K562 (cell line): ENCODE data around the gene GGNBP2. TPM values are rescaled to one million over a fixed set of nuclear protein-coding genes. Genes with fewer than 3 reads are reported as not detected.

Source experiments
- ATAC-seq: fragments of 200-7000 bp; cut with Tn5 transposase; 3 replicates; pipeline ENCODE4 v1.9.1; 2020; ENCODE audit warnings: moderate library complexity
- BruUV-seq: library from RNA; stranded (reverse); fragments of 400-500 nt; replicated peaks from 2 replicates; lab custom pipeline; 2021; lab: Mats Ljungman, UMichigan
- CTCF ChIA-PET: fragments of 300-600 bp; formaldehyde crosslinking; extraction: SDS; loops from one replicate; lab custom pipeline; 2021; ENCODE audit warnings: low intra/inter-chr PET ratio; lab: Yijun Ruan, JAX
- POLR2A ChIA-PET: fragments of 300-600, 350-650 bp; sonication (Branson Sonifier 250); formaldehyde crosslinking; extraction: SDS; loops from one replicate; lab custom pipeline; 2021; ENCODE audit warnings: antibody characterized with exemption, inconsistent platforms; lab: Yijun Ruan, JAX
- DNase-seq, 4 experiments: peaks; one replicate each; pipeline versions ENCODE4 v3.0.0 to v3.0.0-alpha.2; 2011 to 2018; ENCODE audit warnings: low spot score in 3 of 4, mixed read lengths in 3 of 4; ENCODE audit errors: extremely low read depth in 1 of 4
- FAIRE-seq: peaks from 2 replicates; lab custom pipeline; 2011; peaks lifted over from hg19 to GRCh38; lab: Jason Lieb, UNC
- H2AFZ ChIP-seq: 2 replicates; pipeline ENCODE4 v1.6.0; 2011; ENCODE audit warnings: low read depth, low read length, control low read depth, inconsistent platforms
- H3K27ac ChIP-seq: fragments of 200-600 bp; 3 replicates; pipeline ENCODE4 v1.8.0; 2011; ENCODE audit warnings: low read depth, mild to moderate bottlenecking, control low read depth, inconsistent platforms, low read length, moderate library complexity, mixed read lengths; ENCODE audit errors: extremely low read depth
- H3K27me3 ChIP-seq, 2 experiments: fragments of 300-600 bp in 1 of 2; 2 replicates in 1 of 2; 3 replicates in 1 of 2; pipeline versions ENCODE4 v1.6.0 to v1.8.0; 2011; ENCODE audit warnings: inconsistent platforms in 2 of 2, low read length in 2 of 2, mild to moderate bottlenecking in 1 of 2, mixed read lengths in 1 of 2, moderate library complexity in 1 of 2; ENCODE audit not compliant: control insufficient read depth in 2 of 2, insufficient read depth in 2 of 2
- H3K36me3 ChIP-seq: fragments of 300-600 bp; 3 replicates; pipeline ENCODE4 v1.8.0; 2011; ENCODE audit warnings: mild to moderate bottlenecking, low read length, inconsistent platforms; ENCODE audit not compliant: control insufficient read depth, insufficient read depth
- H3K4me1 ChIP-seq, 2 experiments: fragments of 200-600 bp in 1 of 2; replicated peaks in 1 of 2; 2 replicates in 1 of 2; 3 replicates in 1 of 2; pipeline versions ENCODE4 v1.5.1 to v1.8.0; 2011; ENCODE audit warnings: inconsistent platforms in 2 of 2, low read length in 2 of 2, mild to moderate bottlenecking in 1 of 2, mixed read lengths in 1 of 2, moderate library complexity in 1 of 2; ENCODE audit not compliant: control insufficient read depth in 2 of 2, insufficient read depth in 2 of 2
- H3K4me2 ChIP-seq: 2 replicates; pipeline ENCODE4 v1.6.1; 2011; ENCODE audit warnings: low read length, control low read depth, inconsistent platforms, mixed read lengths; ENCODE audit not compliant: insufficient read depth
- H3K4me3 ChIP-seq: fragments of 200-600 bp; sonication (generic), shearing (Covaris generic); 2 replicates; pipeline ENCODE4 v1.5.1; 2016; ENCODE audit warnings: control low read depth, inconsistent platforms
- H3K79me2 ChIP-seq: fragments of 200-600 bp; 3 replicates; pipeline ENCODE4 v1.8.0; 2011; ENCODE audit warnings: low read length, inconsistent platforms; ENCODE audit not compliant: control insufficient read depth, insufficient read depth
- H3K9ac ChIP-seq, 2 experiments: 2 replicates each; pipeline versions ENCODE4 v1.6.0 to v1.6.1; 2011; ENCODE audit warnings: low read depth in 2 of 2, low read length in 2 of 2, control low read depth in 1 of 2, inconsistent platforms in 1 of 2, mild to moderate bottlenecking in 1 of 2, mixed read lengths in 1 of 2; ENCODE audit not compliant: insufficient read depth in 1 of 2
- H3K9me1 ChIP-seq: one replicate; pipeline ENCODE4 v1.6.0; 2011; ENCODE audit warnings: inconsistent platforms, mild to moderate bottlenecking, low read length, moderate library complexity; ENCODE audit not compliant: control insufficient read depth, insufficient read depth
- H3K9me3 ChIP-seq: replicated peaks from 2 replicates; pipeline ENCODE4 v1.5.1; 2011; ENCODE audit warnings: low read depth, low read length, inconsistent platforms; ENCODE audit not compliant: control insufficient read depth, insufficient read depth
- H4K20me1 ChIP-seq: replicated peaks from 2 replicates; pipeline ENCODE4 v1.6.1; 2011; ENCODE audit warnings: low read length, inconsistent platforms, mixed read lengths; ENCODE audit not compliant: control insufficient read depth, insufficient read depth
- BCOR ChIP-seq: fragments of 450-650 bp; IDR thresholded peaks from 2 replicates; pipeline ENCODE4 v1.6.1; 2016
- CXXC5 ChIP-seq: fragments of 250-450 bp; sonication (Bioruptor Pico); IDR thresholded peaks from 2 replicates; pipeline ENCODE4 v1.8.0; 2022; ENCODE audit warnings: inconsistent platforms, mild to moderate bottlenecking, moderate library complexity
- KAT2B ChIP-seq: IDR thresholded peaks from one replicate; pipeline ENCODE4 v1.6.1; 2012; ENCODE audit warnings: low read depth, mild to moderate bottlenecking, control low read depth, inconsistent platforms, low read length, moderate library complexity
- KHSRP ChIP-seq: fragments of 450-650 bp; IDR thresholded peaks from 2 replicates; pipeline ENCODE4 v1.6.1; 2017
- MYNN ChIP-seq, 2 experiments: sonication (generic); formaldehyde crosslinking in 1 of 2; IDR thresholded peaks; 2 replicates each; pipeline versions ENCODE4 v1.5.0 to v1.6.1; 2016 to 2020; ENCODE audit warnings: antibody characterized with exemption in 1 of 2, missing genetic modification reagents in 1 of 2
- POLR2AphosphoS5 ChIP-seq: IDR thresholded peaks from 2 replicates; pipeline ENCODE4 v1.6.1; 2011; ENCODE audit warnings: mild to moderate bottlenecking, low read depth, low read length, moderate library complexity; ENCODE audit not compliant: control insufficient read depth, insufficient read depth
- POLR2G ChIP-seq: fragments of 200-400 bp; formaldehyde crosslinking; IDR thresholded peaks from 2 replicates; pipeline ENCODE4 v1.6.1; 2017; ENCODE audit warnings: low read depth, mild to moderate bottlenecking, antibody characterized with exemption, low read length, moderate library complexity
- TRIM24 ChIP-seq, 2 experiments: fragments of 450-650 bp; IDR thresholded peaks; 2 replicates each; pipeline ENCODE4 v1.6.1; 2016
- ZNF561 ChIP-seq: fragments of 450-650 bp; formaldehyde crosslinking; conservative IDR thresholded peaks from 2 replicates; pipeline ENCODE4 v1.4.0; 2020; ENCODE audit warnings: mild to moderate bottlenecking, moderate library complexity
- WGBS: fragments of 100-300 bp; shearing (Covaris generic); methylation state at CpG from one replicate; pipeline ENCODE4 v1.1.6; 2016; ENCODE audit warnings: low coverage, mixed read lengths; ENCODE audit not compliant: insufficient coverage; ENCODE audit errors: missing lambda C conversion rate; 5-methylcytosine and 5-hydroxymethylcytosine counted together
- in situ Hi-C: fragments of 300-500 bp; cut with MboI; formaldehyde crosslinking; loops from 4 replicates; pipeline ENCODE4 v1.15.0; 2018; ENCODE audit warnings: inconsistent platforms, mixed read lengths
- intact Hi-C: fragments of 100-400 bp; cut with micrococcal nuclease; formaldehyde crosslinking; loops from 2 replicates; pipeline ENCODE4 v1.14.2; 2022
- polyA plus RNA-seq, 8 experiments: library from polyadenylated mRNA; depleted of rRNA in 4 of 8; stranded (reverse) in 5 of 8; unstranded in 3 of 8; fragments of >200 nt; fragmentation: Nextera tagmentation in 2 of 8; fragmentation: Illumina TruSeq in 1 of 8; extraction: Ambion mirVana in 2 of 8; extraction: Trizol in 1 of 8; gene quantifications; 2 replicates each; pipeline versions ENCODE4 v1.2.1 to v1.2.3, GENCODE V29; 2011 to 2014; ENCODE audit warnings: inconsistent platforms in 1 of 8, missing spikeins in 1 of 8
- total RNA-seq, 7 experiments: library from RNA; depleted of rRNA in 6 of 7; stranded (reverse); fragments of >200 nt in 6 of 7; fragmentation: Illumina TruSeq in 2 of 7; extraction: Trizol in 2 of 7; gene quantifications; 2 replicates each; pipeline versions ENCODE4 v1.2.1 to v1.2.3, GENCODE V29; 2011 to 2021; ENCODE audit warnings: low replicate concordance in 1 of 7
- TF ChIP-seq, protein P1 (sequence below): sonication (generic); formaldehyde crosslinking; IDR thresholded peaks from 2 replicates; pipeline ENCODE4 v1.8.0; 2022; ENCODE audit warnings: mild to moderate bottlenecking, low read depth, missing genetic modification reagents

Gene GGNBP2
- total and polyA plus RNA-seq, 9 of the 15 experiments (the other 6 are each of a cell fraction or from before 2014, with no cell fraction given), result 35.7 to 96.6 (median 64.1) TPM

DNA sequence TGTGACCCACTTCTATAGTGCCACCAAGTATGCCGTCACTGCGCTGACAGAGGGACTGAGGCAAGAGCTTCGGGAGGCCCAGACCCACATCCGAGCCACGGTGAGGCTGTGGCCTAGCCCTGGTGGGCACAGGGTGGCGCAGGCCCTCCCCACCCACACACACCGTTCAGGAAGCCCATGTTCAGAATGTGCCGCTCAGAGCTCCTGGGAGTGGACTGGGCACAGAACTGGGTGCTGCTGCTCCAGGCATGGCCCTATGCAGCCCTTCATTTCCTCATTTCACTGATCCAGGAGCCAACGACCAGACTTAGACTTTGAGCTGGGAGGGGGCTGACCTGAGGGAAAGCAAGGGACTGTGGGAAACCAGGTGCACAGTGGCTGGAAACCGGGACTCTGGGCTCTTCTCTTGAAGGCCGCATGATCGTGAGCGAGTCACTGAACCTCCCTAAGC lies 54.3 kb downstream of the GGNBP2 start:
- Histone ChIP-seq H3K4me1 (peaks cover 69 to 77% of the 10 kb centered on the region in 2 experiments), H3K79me2 (peaks cover 85% of the 10 kb centered on the region), H3K4me3 (no peak overlapping the region), H3K27ac (peak overlapping the region; percentile 30), H2AFZ (no peak overlapping the region), H3K4me2 (no peak overlapping the region; the same call in 1 of the 2 replicates), H3K27me3 (no peaks in the 10 kb centered on the region), H3K9ac (peak overlapping the region in 1 of 2 experiments; percentile 84; a peak in 2 of 4 replicates), H3K9me1 (no peaks in the 10 kb centered on the region), H3K36me3 (peaks cover 61% of the 10 kb centered on the region), H3K9me3 (no peaks in the 10 kb centered on the region), H4K20me1 (no peaks in the 10 kb centered on the region; the same call in 1 of the 2 replicates)
- BruUV-seq, result no TSS peak
- DNase-seq (peak in 1 of 4 experiments; percentile 9), ATAC-seq (no peak), FAIRE-seq (no peak)
- ChIA-PET CTCF (no interaction called here), POLR2A (interaction anchor here (0.5 to 3.7 kb wide), 7 partner anchors 8 to 634 kb away, joined by 3 to 32 read pairs (median 3); partner anchors contain the start of gene DHRS11)
- intact Hi-C loops, result no loop called here
- TF ChIP-seq CXXC5 (CRISPR knock-in tag), result no peak
- peak; percentile 57; the same call in 1 of the 2 replicates for TF ChIP-seq POLR2G
- WGBS, result 89% methylated on average over 13 of the region's 13 CpGs
- in situ Hi-C loops, result no loop called here

DNA sequence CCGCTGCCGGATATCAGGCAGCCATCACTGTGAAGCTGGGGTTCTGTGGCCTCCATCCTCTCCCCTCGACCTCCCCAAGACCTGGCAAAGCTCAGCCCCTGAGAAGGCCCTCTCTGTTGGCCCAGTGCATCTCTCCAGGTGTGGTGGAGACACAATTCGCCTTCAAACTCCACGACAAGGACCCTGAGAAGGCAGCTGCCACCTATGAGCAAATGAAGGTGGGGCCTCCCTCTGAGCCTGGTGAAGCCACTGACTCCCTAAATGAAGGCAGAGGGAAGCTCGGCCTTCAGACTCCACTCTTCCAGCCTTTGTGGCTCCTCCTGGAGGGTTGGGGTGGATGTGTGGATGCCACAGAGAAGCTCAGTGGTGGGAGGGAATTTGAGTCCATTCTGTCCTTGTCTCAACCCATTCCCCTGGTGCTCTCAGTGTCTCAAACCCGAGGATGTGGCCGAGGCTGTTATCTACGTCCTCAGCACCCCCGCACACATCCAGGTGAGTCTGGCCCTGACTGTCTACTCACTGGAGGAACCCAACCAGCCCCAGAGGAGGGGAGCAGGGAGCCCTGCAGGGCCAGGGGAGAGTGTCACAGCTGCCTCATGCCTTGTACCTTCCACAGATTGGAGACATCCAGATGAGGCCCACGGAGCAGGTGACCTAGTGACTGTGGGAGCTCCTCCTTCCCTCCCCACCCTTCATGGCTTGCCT lies 55.0 kb downstream of the GGNBP2 start:
- Histone ChIP-seq H4K20me1 (no peaks in the 10 kb centered on the region; the same call in 1 of the 2 replicates), H3K27ac (peak overlapping the region; percentile 98), H3K79me2 (peaks cover 86% of the 10 kb centered on the region), H3K4me2 (peak overlapping the region; percentile 99), H3K9ac (peak overlapping the region; percentile 84 to 95), H3K27me3 (no peaks in the 10 kb centered on the region), H2AFZ (no peak overlapping the region; the same call in 1 of the 2 replicates), H3K4me3 (no peak overlapping the region), H3K4me1 (peaks cover 67 to 77% of the 10 kb centered on the region in 2 experiments), H3K9me1 (no peaks in the 10 kb centered on the region), H3K9me3 (no peaks in the 10 kb centered on the region), H3K36me3 (peaks cover 61% of the 10 kb centered on the region)
- DNase-seq (peak in 1 of 4 experiments; percentile 60), ATAC-seq (peak; percentile 1), FAIRE-seq (no peak)
- 47% methylated on average over 9 of the region's 11 CpGs for WGBS
- ChIA-PET CTCF (no interaction called here), POLR2A (interaction anchor here (0.5 to 3.7 kb wide), 8 partner anchors 9 to 482 kb away, joined by 3 to 32 read pairs (median 3); partner anchors contain the start of gene DHRS11)
- intact Hi-C loops (loop anchor here (2.0 kb wide), 2 partner anchors 55 to 65 kb away; partner anchors contain the start of genes GGNBP2, MYO19 and PIGW), in situ Hi-C loops (no loop called here)
- BruUV-seq, result no TSS peak
- TF ChIP-seq TRIM24 (IDR thresholded peaks at IDR 0.05), result no peak
- TF ChIP-seq BCOR, result no peak
- TF ChIP-seq KHSRP, result no peak
- TF ChIP-seq POLR2AphosphoS5, result 0 out of 2 replicates have a peak, but pooled peaks have one; percentile 38
- TF ChIP-seq ZNF561 (CRISPR knock-in tag), result no peak
- TF ChIP-seq MYNN (IDR thresholded peaks at IDR 0.05), result no peak
- TF ChIP-seq MYNN (CRISPR knock-in tag; IDR thresholded peaks at IDR 0.05), result no peak
- TF ChIP-seq, protein P1, sequence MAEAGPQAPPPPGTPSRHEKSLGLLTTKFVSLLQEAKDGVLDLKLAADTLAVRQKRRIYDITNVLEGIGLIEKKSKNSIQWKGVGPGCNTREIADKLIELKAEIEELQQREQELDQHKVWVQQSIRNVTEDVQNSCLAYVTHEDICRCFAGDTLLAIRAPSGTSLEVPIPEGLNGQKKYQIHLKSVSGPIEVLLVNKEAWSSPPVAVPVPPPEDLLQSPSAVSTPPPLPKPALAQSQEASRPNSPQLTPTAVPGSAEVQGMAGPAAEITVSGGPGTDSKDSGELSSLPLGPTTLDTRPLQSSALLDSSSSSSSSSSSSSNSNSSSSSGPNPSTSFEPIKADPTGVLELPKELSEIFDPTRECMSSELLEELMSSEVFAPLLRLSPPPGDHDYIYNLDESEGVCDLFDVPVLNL (CRISPR knock-in tag), result no peak
- TF ChIP-seq KAT2B, result no peak
